Memory B cell (primary cell): Measurements from ENCODE around the gene NKX2-4.
"Not testable (repeated sequence)": the region's sequence is repeated elsewhere in the genome, so short reads cannot be mapped to it uniquely, and the experiment has no call there.

Experiments
- ATAC-seq: fragments of 150-1000 bp; cut with Tn5 transposase; 2 replicates; pipeline ENCODE4 v1.10.0; 2021; ENCODE audit warnings: low read depth, mild to moderate bottlenecking, moderate library complexity
- DNase-seq, 2 donors: peaks; one replicate each; pipeline ENCODE4 v3.0.0; 2022; ENCODE audit warnings: low spot score in 2 of 2
- H3K27ac Mint-ChIP-seq: one replicate; pipeline ENCODE4 v1.8.0; 2022; ENCODE audit warnings: mild to moderate bottlenecking, moderate library complexity, mixed read lengths
- H3K27me3 Mint-ChIP-seq: one replicate; pipeline ENCODE4 v1.8.0; 2022; ENCODE audit warnings: mixed read lengths
- H3K36me3 Mint-ChIP-seq: one replicate; pipeline ENCODE4 v1.8.0; 2022; ENCODE audit warnings: mild to moderate bottlenecking, mixed read lengths
- H3K4me1 Mint-ChIP-seq: one replicate; pipeline ENCODE4 v1.8.0; 2022; ENCODE audit warnings: mixed read lengths
- H3K4me3 Mint-ChIP-seq: one replicate; pipeline ENCODE4 v1.8.0; 2022; ENCODE audit warnings: mild to moderate bottlenecking, moderate library complexity, mixed read lengths
- H3K9me3 Mint-ChIP-seq: one replicate; pipeline ENCODE4 v1.8.0; 2022; ENCODE audit warnings: mixed read lengths

The NKX2-4 gene

DNA sequence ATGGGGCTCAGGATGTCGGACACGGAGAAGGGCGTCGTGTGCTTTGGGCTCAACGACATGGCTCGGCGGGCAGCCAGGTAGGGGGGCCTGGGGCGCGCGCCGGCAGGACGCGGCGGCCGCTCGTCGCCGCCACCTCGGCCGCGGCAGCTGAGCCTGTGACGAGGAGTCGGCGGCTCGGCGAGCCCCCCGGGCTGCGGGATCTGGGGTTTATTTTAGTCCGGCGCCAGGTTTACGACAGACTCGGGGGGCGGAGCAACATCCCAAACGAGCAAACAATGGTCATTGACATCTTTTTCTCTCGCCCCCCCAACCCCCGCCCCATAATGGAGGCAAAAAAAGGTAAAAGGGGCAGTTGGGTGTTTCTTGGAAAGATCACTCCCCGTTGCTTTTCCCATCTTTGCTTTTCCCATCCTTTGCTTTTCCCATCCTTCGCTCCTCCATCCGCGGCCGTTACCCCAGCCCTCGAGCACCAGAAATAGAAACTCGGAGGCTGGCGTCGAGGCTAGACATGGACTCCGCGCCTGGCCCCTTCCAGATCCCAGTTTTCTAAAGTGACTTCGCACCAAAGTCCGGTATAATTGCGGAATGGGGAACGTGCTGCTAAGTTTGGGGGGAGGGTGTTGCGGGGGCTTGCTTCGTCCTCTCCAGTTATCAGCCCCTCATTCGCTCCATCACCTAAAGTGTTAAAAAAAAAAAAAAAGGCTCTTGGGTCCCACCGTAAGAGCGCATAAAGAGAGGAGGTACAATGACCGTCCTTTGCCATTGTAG is at the start of gene NKX2-4:
Gene NKX2-4, minus strand, starts transcription at position 186 of the 768 bp plus-strand sequence. Its CDS starts 127 bp downstream, at position 59.
- Mint-ChIP-seq H3K27me3 (peaks cover 19% of the 10 kb centered on the region), H3K4me1 (peaks cover 5% of the 10 kb centered on the region), H3K27ac (no peak within 1 kb of the TSS), H3K36me3 (no peaks in the 10 kb centered on the region), H3K9me3 (no peaks in the 10 kb centered on the region), H3K4me3 (no peak within 1 kb of the TSS)
- DNase-seq (no peak), ATAC-seq (no peak)

DNA sequence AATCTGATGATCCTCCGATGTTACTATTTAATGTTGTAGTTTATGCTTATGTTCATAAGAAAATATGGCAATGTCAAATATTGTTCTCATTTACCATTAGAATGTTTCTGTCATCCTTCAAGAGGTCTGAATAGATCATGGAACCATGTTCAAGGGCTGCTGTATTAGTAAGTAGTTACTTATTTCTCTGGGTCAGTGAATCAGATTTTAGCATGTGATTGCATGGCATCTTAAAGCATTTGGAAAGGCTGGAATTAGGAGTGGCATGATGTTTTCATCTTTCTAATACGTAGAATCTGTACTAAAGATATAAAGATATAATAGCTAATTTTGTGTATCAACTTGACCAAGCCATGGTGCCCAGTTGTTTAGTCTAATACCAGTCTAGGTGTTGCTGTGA is 40.5 kb upstream of the NKX2-4 start:
- Mint-ChIP-seq H3K4me1 (no peaks in the 10 kb centered on the region), H3K9me3 (no peaks in the 10 kb centered on the region), H3K36me3 (no peaks in the 10 kb centered on the region), H3K4me3 (no peak overlapping the region), H3K27me3 (peaks cover 15% of the 10 kb centered on the region), H3K27ac (no peak overlapping the region)
- ATAC-seq (no peak), DNase-seq (no peak)

DNA sequence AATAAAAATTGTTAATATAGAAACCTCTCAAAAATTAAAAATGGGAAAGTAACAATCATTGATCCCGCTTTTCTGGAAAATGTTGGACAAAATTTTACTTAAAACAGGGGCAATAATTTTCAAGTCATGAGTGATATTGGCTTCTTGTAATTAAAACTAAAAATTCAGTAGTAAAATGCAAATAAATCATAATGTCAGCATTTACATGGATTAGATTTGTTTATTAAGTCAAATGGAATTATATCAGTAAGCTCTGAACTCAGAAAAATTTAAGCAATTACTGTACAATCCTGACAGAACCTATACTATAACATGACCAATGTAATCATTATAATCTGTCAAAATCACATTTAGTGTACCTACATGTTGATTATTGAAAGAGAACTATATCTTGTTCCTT is 39.9 kb upstream of the NKX2-4 start:
- DNase-seq (no peak), ATAC-seq (no peak)
- Mint-ChIP-seq H3K27me3 (peaks cover 15% of the 10 kb centered on the region), H3K27ac (no peak overlapping the region), H3K9me3 (no peaks in the 10 kb centered on the region), H3K4me3 (no peak overlapping the region), H3K4me1 (no peaks in the 10 kb centered on the region), H3K36me3 (no peaks in the 10 kb centered on the region)

DNA sequence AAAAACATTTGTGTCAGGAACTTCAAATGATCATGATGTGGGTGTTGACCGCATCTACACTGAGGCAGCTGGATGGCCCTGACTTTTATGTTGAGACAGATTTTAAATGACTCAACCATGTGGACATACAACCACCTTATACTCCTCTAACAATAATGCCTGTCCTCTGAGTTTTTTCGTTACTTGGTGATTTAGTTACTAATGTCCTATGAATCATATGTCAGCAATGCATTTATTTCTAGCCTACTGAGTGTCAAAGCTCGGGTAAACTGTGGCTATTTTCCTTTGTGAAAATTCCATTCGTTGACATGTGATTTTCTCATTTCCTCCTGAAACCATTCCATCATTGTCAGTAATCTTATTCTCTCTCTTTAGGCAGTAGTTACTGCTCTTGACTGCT is 38.9 kb upstream of the NKX2-4 start:
- no peak overlapping the region for H3K4me3 Mint-ChIP-seq
- no peaks in the 10 kb centered on the region for H3K36me3 Mint-ChIP-seq
- H3K4me1 Mint-ChIP-seq = no peaks in the 10 kb centered on the region
- no peaks in the 10 kb centered on the region for H3K9me3 Mint-ChIP-seq
- peaks cover 15% of the 10 kb centered on the region for H3K27me3 Mint-ChIP-seq
- no peak for ATAC-seq
- no peak for DNase-seq
- no peak overlapping the region for H3K27ac Mint-ChIP-seq

DNA sequence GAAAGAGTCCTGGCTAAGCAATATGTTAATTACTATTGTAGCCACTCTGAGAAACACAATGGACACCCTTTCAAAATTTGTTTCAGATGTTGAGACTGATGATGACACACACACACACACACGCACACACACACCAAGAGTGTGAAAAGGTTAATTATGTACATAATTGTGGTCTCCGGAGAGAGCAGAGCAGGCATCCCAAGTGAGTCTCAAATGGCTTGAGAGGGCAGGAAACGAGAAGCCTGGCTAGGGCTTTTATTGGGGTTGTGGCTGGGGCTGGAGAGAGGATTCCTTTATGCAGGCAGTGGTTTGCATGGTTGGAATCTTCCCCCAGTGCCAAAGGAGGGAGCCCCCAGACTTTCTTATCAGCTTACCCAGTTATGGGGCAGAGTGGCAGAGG is 38.2 kb upstream of the NKX2-4 start:
- H3K4me1 Mint-ChIP-seq = no peaks in the 10 kb centered on the region
- H3K9me3 Mint-ChIP-seq = no peaks in the 10 kb centered on the region
- no peak overlapping the region for H3K27ac Mint-ChIP-seq
- peaks cover 13% of the 10 kb centered on the region for H3K27me3 Mint-ChIP-seq
- DNase-seq = no peak
- ATAC-seq = no peak
- H3K4me3 Mint-ChIP-seq = no peak overlapping the region
- no peaks in the 10 kb centered on the region for H3K36me3 Mint-ChIP-seq

DNA sequence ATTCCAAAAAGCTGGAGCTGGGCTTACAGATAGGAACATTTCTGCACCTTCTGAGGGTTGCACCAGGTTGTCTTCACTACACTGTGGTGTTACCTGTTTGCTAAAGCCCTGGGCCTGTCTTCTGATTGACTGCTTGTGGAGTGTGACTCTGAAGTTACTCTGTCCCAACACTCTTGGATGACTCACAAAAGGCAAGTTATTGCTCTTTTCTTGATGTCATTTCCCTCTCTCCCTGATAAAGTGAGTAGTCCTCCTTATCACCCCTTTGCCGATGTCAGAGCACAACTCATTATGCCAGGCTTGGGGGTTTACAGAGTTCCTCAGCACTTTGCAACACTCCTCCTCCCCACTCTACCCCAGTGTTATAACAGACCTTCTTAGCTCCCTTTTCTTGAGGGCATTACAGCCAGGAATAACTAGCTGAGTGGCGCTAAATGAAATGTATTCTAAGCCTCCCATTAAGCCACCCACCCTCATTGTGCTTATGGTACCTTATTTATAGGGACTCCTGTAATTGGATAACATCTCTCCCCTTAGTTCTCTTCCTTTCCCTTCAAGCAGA is 36.1 kb upstream of the NKX2-4 start:
- no peak overlapping the region for H3K4me3 Mint-ChIP-seq
- peaks cover 3% of the 10 kb centered on the region for H3K9me3 Mint-ChIP-seq
- no peak overlapping the region for H3K27ac Mint-ChIP-seq
- DNase-seq (no peak), ATAC-seq (no peak)
- H3K27me3 Mint-ChIP-seq = peaks cover 9% of the 10 kb centered on the region
- no peaks in the 10 kb centered on the region for H3K4me1 Mint-ChIP-seq
- no peaks in the 10 kb centered on the region for H3K36me3 Mint-ChIP-seq

DNA sequence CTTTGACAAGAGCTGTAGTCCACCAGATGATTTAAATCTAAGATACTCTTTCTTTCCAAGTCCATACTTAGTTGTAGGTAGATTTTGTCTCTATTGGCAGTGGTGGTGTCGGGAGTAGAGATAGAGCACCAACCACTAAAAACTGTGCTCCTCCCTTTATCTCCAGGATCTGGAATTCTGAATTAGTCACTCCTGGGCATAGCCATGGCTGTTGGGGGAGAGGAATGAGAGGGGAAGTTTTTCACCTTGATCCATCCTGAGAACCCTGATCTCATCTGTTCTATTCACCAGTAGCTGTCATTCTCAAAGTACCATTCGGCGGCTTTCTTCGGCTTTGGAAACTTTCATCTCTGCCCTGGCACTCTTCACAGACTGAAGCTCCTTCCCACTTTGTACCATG is 35.6 kb upstream of the NKX2-4 start:
- no peak overlapping the region for H3K4me3 Mint-ChIP-seq
- H3K27ac Mint-ChIP-seq = no peak overlapping the region
- no peaks in the 10 kb centered on the region for H3K36me3 Mint-ChIP-seq
- H3K27me3 Mint-ChIP-seq = peaks cover 9% of the 10 kb centered on the region
- no peaks in the 10 kb centered on the region for H3K4me1 Mint-ChIP-seq
- ATAC-seq (no peak), DNase-seq (no peak)
- peaks cover 3% of the 10 kb centered on the region for H3K9me3 Mint-ChIP-seq

DNA sequence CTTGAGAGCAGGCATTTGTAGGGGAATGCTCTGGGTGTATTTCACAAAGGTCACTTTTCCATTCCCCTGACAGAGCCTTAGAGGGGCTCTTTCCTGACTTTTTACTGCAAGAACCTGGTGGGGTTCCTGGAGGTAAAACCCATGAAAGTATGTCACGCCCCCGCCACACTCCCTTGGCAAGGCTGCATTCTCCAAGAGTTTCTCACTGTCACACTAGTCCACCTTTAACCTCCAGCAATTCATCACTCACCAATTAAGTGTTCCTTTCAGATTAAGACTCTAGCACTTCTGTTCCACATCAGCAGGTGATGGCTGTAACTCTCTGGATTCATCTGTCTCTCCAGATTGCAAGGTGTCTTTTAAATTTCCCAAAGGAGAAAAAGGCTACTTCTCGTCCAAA is 32.7 kb upstream of the NKX2-4 start:
- no peaks in the 10 kb centered on the region for H3K4me1 Mint-ChIP-seq
- DNase-seq = no peak
- H3K9me3 Mint-ChIP-seq = peaks cover 11% of the 10 kb centered on the region
- H3K27me3 Mint-ChIP-seq = peaks cover 7% of the 10 kb centered on the region
- ATAC-seq = no peak
- no peak overlapping the region for H3K4me3 Mint-ChIP-seq
- no peak overlapping the region for H3K27ac Mint-ChIP-seq
- peaks cover 1% of the 10 kb centered on the region for H3K36me3 Mint-ChIP-seq

DNA sequence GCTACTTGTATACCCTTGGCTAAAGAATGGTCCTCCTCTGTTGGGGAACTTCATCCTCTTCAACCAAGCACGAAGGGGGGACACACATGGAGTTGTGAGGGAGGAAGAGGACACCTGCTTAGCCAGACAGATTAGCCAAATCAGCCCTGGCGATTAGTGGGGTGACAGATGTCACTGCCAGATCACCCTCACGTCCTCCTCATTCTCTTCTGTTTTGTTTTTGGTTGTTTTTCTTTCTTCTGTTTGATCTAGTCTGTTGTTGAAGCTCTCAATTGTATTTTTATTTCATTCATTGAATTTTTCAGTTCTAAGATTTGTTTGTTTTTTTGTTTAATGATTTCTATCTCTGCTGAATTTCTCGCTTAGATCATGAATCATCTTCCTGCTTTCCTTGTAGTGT is 27.5 kb upstream of the NKX2-4 start:
- Mint-ChIP-seq H3K4me1 (no peaks in the 10 kb centered on the region), H3K27me3 (peaks cover 6% of the 10 kb centered on the region), H3K4me3 (no peak overlapping the region), H3K27ac (no peak overlapping the region), H3K9me3 (peaks cover 30% of the 10 kb centered on the region), H3K36me3 (peaks cover 12% of the 10 kb centered on the region)
- ATAC-seq (no peak), DNase-seq (no peak)

DNA sequence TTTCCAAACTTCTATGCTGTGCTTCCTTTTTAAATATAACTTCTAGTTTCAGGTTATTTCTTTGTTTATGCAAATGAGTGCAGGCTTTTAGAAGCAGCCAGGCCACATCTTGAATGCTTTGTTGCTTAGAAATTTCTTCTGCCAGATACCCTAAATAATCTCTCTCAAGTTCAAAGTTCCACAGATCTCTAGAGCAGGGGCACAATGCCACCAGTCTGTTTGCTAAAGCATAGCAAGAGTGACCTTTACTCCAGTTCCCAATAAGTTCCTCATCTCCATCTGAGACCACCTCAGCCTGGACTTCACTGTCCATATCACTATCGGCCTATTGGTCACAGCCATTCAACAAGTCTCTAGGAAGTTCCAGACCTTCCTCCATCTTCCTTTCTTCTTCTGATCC is 26.4 kb upstream of the NKX2-4 start:
- not testable (repeated sequence) for H3K4me1 Mint-ChIP-seq, H3K4me3 Mint-ChIP-seq, DNase-seq, ATAC-seq, H3K27me3 Mint-ChIP-seq, H3K27ac Mint-ChIP-seq
- peaks cover 31% of the 10 kb centered on the region for H3K9me3 Mint-ChIP-seq
- peaks cover 12% of the 10 kb centered on the region for H3K36me3 Mint-ChIP-seq

DNA sequence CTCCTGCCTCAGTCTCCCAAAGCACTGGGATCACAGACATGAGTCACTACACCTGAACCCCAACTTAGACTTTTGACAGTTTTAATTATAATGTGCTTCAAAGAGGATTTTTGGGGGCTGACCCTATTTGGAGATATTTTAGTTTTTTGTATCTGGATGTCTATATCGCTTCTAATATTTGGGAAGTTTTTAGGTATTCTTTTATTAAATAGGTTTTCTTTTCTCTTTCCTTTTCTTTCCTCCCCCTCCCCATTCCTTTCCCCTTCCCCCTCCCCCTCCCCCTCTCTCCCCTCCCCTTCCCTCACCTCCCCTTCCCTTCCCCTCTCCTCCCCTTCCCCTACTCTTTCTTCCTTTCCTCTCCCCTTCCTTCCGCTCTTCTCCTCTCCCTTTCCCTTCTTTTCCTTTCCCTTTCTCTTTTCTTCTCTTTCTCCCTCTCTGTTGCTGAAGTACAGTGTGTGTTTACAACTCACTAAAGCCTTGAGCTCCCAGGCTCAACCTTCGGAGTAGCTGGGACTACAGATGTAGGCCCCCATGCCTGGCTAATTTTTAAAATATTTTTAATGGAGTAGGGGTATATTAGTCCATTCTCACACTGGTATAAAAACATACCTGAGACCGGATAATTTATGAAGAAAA is 24.4 kb upstream of the NKX2-4 start:
- Mint-ChIP-seq H3K9me3 (peaks cover 28% of the 10 kb centered on the region), H3K4me1 (no peaks in the 10 kb centered on the region), H3K27me3 (peaks cover 6% of the 10 kb centered on the region), H3K4me3 (no peak overlapping the region), H3K36me3 (peaks cover 12% of the 10 kb centered on the region), H3K27ac (no peak overlapping the region)
- DNase-seq (no peak), ATAC-seq (no peak)

DNA sequence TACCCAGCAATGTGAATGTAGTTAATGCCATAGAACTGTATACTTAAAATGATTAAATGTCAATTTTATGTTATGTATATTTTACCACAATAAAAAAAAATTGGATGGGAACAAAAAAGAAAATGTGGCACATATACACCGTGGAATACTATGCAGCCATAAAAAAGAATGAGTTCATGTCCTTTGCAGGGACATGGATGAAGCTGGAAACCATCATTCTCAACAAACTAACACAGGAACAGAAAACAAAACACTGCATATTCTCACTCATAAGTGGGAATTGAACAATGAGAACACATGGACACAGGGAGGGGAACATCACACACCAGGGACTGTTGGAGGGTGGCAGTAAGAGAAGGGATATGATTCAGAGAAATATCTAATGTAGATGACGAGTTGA is 21.8 kb upstream of the NKX2-4 start:
- Mint-ChIP-seq H3K9me3 (peaks cover 19% of the 10 kb centered on the region), H3K27me3 (peaks cover 13% of the 10 kb centered on the region)

DNA sequence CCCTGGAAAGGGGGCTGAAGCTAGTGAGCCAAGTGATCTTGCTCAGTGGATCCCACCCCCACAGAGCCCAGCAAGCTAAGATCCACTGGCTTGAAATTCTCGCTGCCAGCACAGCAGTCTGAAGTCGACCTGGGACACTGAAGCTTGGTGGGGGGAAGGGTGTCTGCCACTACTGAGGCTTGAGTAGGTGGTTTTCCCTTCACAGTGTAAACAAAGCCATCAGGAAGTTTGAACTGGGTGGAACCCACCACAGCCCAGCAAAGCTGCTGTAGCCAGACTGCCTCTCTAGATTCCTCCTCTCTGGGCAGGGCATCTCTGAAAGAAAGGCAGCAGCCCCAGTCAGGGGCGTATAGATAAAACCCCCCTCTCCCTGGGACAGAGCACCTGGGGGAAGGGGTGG is 16.7 kb upstream of the NKX2-4 start:
- not testable (repeated sequence) for ATAC-seq, DNase-seq
- H3K27me3 Mint-ChIP-seq = peaks cover 12% of the 10 kb centered on the region

More for the DNA sequence above, 21.8 kb upstream of the NKX2-4 start:
- H3K4me1 Mint-ChIP-seq, H3K36me3 Mint-ChIP-seq, ATAC-seq, H3K4me3 Mint-ChIP-seq, H3K27ac Mint-ChIP-seq, DNase-seq: not testable (repeated sequence)

DNA sequence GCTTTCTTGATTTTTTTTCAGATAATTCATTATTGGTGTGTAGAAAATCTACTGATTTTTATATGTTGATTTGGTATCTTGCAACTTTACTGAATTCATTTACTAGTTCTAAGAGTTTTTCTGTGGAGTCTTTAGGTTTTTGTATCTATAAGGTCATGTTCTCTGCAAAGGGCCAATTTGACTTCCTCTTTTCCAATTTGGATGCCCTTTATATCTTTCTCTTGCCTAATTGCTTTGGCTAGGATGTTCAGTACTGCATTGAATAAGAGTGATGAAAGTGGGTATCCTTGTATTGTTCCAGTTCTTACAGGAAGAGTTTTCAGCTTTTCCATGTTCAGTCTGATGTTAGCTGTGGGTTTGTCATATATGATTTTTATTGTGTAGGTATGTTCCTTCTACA is 14.4 kb upstream of the NKX2-4 start:
- H3K36me3 Mint-ChIP-seq = peaks cover 2% of the 10 kb centered on the region
- H3K4me1 Mint-ChIP-seq = no peaks in the 10 kb centered on the region
- peaks cover 19% of the 10 kb centered on the region for H3K9me3 Mint-ChIP-seq
- H3K4me3 Mint-ChIP-seq = no peak overlapping the region
- H3K27me3 Mint-ChIP-seq = peaks cover 18% of the 10 kb centered on the region
- DNase-seq (no peak), ATAC-seq (no peak)
- H3K27ac Mint-ChIP-seq = no peak overlapping the region

More for the DNA sequence above, 16.7 kb upstream of the NKX2-4 start:
- H3K27ac Mint-ChIP-seq, H3K4me1 Mint-ChIP-seq, H3K4me3 Mint-ChIP-seq, H3K36me3 Mint-ChIP-seq: not testable (repeated sequence)
- H3K9me3 Mint-ChIP-seq = peaks cover 18% of the 10 kb centered on the region
